H9 (cell line): ENCODE results near the gene COMMD1. TPM values are rescaled to one million over a fixed set of nuclear protein-coding genes. Genes with fewer than 3 reads are reported as not detected.

Experiments
- DNase-seq: peaks from one replicate; pipeline ENCODE4 v3.0.0-alpha.2; 2017
- H2AFZ ChIP-seq: one replicate; pipeline ENCODE4 v1.6.1; 2013; ENCODE audit warnings: mild to moderate bottlenecking, low read length, control low read depth, moderate library complexity
- H2AK5ac ChIP-seq: 2 replicates; pipeline ENCODE4 v1.6.1; 2013; ENCODE audit warnings: low read length, control low read depth, mixed read lengths; ENCODE audit not compliant: insufficient read length
- H2BK120ac ChIP-seq: one replicate; pipeline ENCODE4 v1.6.1; 2013; ENCODE audit warnings: low read depth, mild to moderate bottlenecking, low read length, control low read depth, inconsistent platforms; ENCODE audit not compliant: poor library complexity, severe bottlenecking
- H2BK12ac ChIP-seq: 2 replicates; pipeline ENCODE4 v1.6.1; 2013; ENCODE audit warnings: low read length, control low read depth, mixed read lengths, low read depth; ENCODE audit not compliant: insufficient read length
- H2BK15ac ChIP-seq: 2 replicates; pipeline ENCODE4 v1.6.1; 2013; ENCODE audit warnings: low read depth, low read length, control low read depth
- H2BK20ac ChIP-seq: one replicate; pipeline ENCODE4 v1.6.1; 2013; ENCODE audit warnings: low read depth, mild to moderate bottlenecking, low read length, control low read depth, inconsistent platforms; ENCODE audit not compliant: poor library complexity, severe bottlenecking
- H2BK5ac ChIP-seq: 2 replicates; pipeline ENCODE4 v1.6.1; 2013; ENCODE audit warnings: low read length, control low read depth, mixed read lengths; ENCODE audit not compliant: insufficient read length
- H3K14ac ChIP-seq: 2 replicates; pipeline ENCODE4 v1.6.1; 2013; ENCODE audit warnings: low read length, control low read depth; ENCODE audit not compliant: insufficient read depth
- H3K18ac ChIP-seq: 2 replicates; pipeline ENCODE4 v1.6.1; 2013; ENCODE audit warnings: low read depth, mild to moderate bottlenecking, mixed read lengths, low read length, control low read depth; ENCODE audit not compliant: insufficient read length
- H3K23ac ChIP-seq: 2 replicates; pipeline ENCODE4 v1.6.1; 2013; ENCODE audit warnings: low read length, control low read depth, mixed read lengths, low read depth; ENCODE audit not compliant: insufficient read length
- H3K23me2 ChIP-seq: 2 replicates; pipeline ENCODE4 v1.6.1; 2013; ENCODE audit warnings: low read depth, mild to moderate bottlenecking, mixed read lengths, low read length, control low read depth; ENCODE audit not compliant: insufficient read length, poor library complexity, severe bottlenecking
- H3K27ac ChIP-seq: 2 replicates; pipeline ENCODE4 v1.5.1; 2013; ENCODE audit warnings: low read length, control low read depth, mixed read lengths, low read depth; ENCODE audit not compliant: insufficient read length
- H3K27me3 ChIP-seq: 2 replicates; pipeline ENCODE4 v1.6.1; 2013; ENCODE audit warnings: low read length, control low read depth, inconsistent platforms; ENCODE audit not compliant: insufficient read depth
- H3K4ac ChIP-seq: 2 replicates; pipeline ENCODE4 v1.6.1; 2013; ENCODE audit warnings: low read depth, mild to moderate bottlenecking, control low read depth, inconsistent platforms, low read length, moderate library complexity
- H3K4me1 ChIP-seq: 2 replicates; pipeline ENCODE4 v1.6.1; 2013; ENCODE audit warnings: low read length, control low read depth, inconsistent platforms; ENCODE audit not compliant: insufficient read depth
- H3K4me2 ChIP-seq: 2 replicates; pipeline ENCODE4 v1.6.1; 2013; ENCODE audit warnings: low read length, control low read depth, mixed read lengths; ENCODE audit not compliant: insufficient read length, insufficient read depth
- H3K56ac ChIP-seq: 2 replicates; pipeline ENCODE4 v1.6.1; 2013; ENCODE audit warnings: low read depth, mild to moderate bottlenecking, mixed read lengths, low read length, control low read depth; ENCODE audit not compliant: insufficient read length
- H3K79me1 ChIP-seq: 2 replicates; pipeline ENCODE4 v1.6.1; 2013; ENCODE audit warnings: low read depth, mild to moderate bottlenecking, moderate library complexity, low read length, control low read depth, inconsistent platforms; ENCODE audit not compliant: insufficient read depth, poor library complexity, severe bottlenecking
- H3K79me2 ChIP-seq: 2 replicates; pipeline ENCODE4 v1.6.1; 2013; ENCODE audit warnings: low read length, control low read depth, inconsistent platforms; ENCODE audit not compliant: insufficient read depth
- H3K9ac ChIP-seq: 2 replicates; pipeline ENCODE4 v1.6.1; 2013; ENCODE audit warnings: low read length, control low read depth, mixed read lengths; ENCODE audit not compliant: insufficient read length; ENCODE audit errors: extremely low read depth
- H3K9me3 ChIP-seq: one replicate; pipeline ENCODE4 v1.6.1; 2013; ENCODE audit warnings: low read depth, low read length, inconsistent platforms; ENCODE audit not compliant: control insufficient read depth
- H3T11ph ChIP-seq: one replicate; pipeline ENCODE4 v1.6.1; 2013; ENCODE audit warnings: mild to moderate bottlenecking, low read length, control low read depth, inconsistent platforms
- H4K20me1 ChIP-seq: one replicate; pipeline ENCODE4 v1.6.1; 2013; ENCODE audit not compliant: control insufficient read depth, insufficient read length, insufficient read depth
- H4K5ac ChIP-seq: 2 replicates; pipeline ENCODE4 v1.6.1; 2013; ENCODE audit warnings: low read depth, mild to moderate bottlenecking, mixed read lengths, low read length, control low read depth; ENCODE audit not compliant: insufficient read length
- H4K8ac ChIP-seq: replicated peaks from 2 replicates; pipeline ENCODE4 v1.6.1; 2013; ENCODE audit warnings: low read length, control low read depth, mixed read lengths, low read depth; ENCODE audit not compliant: insufficient read length
- H4K91ac ChIP-seq: 2 replicates; pipeline ENCODE4 v1.6.1; 2013; ENCODE audit warnings: low read depth, mild to moderate bottlenecking, moderate library complexity, mixed read lengths, low read length, control low read depth; ENCODE audit not compliant: insufficient read length
- H3K27ac Mint-ChIP-seq, 3 experiments: 2 replicates in 2 of 3; 3 replicates in 1 of 3; pipeline ENCODE4 v1.8.0; 2020 to 2021; ENCODE audit warnings: mixed read lengths in 3 of 3, mild to moderate bottlenecking in 1 of 3, moderate library complexity in 1 of 3
- H3K27me3 Mint-ChIP-seq: 2 replicates; pipeline ENCODE4 v1.8.0; 2021; ENCODE audit warnings: low read depth, mild to moderate bottlenecking, moderate library complexity, mixed read lengths
- H3K36me3 Mint-ChIP-seq, 3 experiments: 2 replicates in 2 of 3; 3 replicates in 1 of 3; pipeline ENCODE4 v1.8.0; 2020 to 2021; ENCODE audit warnings: low read depth in 3 of 3, mixed read lengths in 3 of 3; ENCODE audit not compliant: insufficient read depth in 1 of 3
- H3K4me1 Mint-ChIP-seq, 2 experiments: 2 replicates each; pipeline ENCODE4 v1.8.0; 2020; ENCODE audit warnings: mixed read lengths in 2 of 2
- H3K4me3 Mint-ChIP-seq, 2 experiments: 2 replicates in 1 of 2; 3 replicates in 1 of 2; pipeline ENCODE4 v1.8.0; 2020 to 2021; ENCODE audit warnings: mild to moderate bottlenecking in 2 of 2, mixed read lengths in 2 of 2, moderate library complexity in 1 of 2
- H3K9me3 Mint-ChIP-seq, 2 experiments: 2 replicates in 1 of 2; 3 replicates in 1 of 2; pipeline ENCODE4 v1.8.0; 2020; ENCODE audit warnings: mild to moderate bottlenecking in 2 of 2, mixed read lengths in 2 of 2, moderate library complexity in 1 of 2
- total RNA-seq: library from RNA; stranded (reverse); gene quantifications from 2 replicates; pipeline ENCODE4 v1.2.1, GENCODE V29; 2021
- TF ChIP-seq, protein P1 (sequence below): fragments of 200-600 bp; sonication (generic); conservative IDR thresholded peaks from 3 replicates; pipeline ENCODE4 v1.8.0; 2021; ENCODE audit warnings: antibody characterized with exemption, mild to moderate bottlenecking

Gene COMMD1
- total RNA-seq, 1 experiment from 2014 or later = 31.5 TPM

DNA sequence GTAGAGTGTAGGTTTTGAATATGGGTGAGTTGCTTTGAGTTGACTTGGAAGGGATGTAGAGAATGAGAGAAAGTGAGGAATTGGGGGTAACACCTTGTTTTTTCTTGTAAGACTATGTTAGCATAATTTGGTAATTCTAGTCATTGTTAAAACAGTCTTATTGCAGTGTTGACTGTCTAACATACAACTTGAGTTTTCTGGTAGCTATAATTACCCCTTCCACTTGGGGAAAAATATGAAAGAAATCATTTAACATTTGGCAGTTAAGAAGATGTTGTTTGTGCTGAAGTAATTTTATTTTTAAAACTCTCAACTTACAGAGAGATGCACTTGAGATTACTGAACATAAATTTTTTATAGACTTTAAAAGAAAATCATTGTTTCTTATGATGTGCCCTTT lies 108.2 kb downstream of the COMMD1 start:
- no peaks in the 10 kb centered on the region for H3K9me3 Mint-ChIP-seq
- no peak overlapping the region for H2BK12ac ChIP-seq
- H3K23ac ChIP-seq = no peak overlapping the region
- no peaks in the 10 kb centered on the region for H3K23me2 ChIP-seq
- no peak overlapping the region for H3K9ac ChIP-seq
- H3K4ac ChIP-seq = no peak overlapping the region
- no peak overlapping the region for H3K14ac ChIP-seq
- TF ChIP-seq, protein P1, sequence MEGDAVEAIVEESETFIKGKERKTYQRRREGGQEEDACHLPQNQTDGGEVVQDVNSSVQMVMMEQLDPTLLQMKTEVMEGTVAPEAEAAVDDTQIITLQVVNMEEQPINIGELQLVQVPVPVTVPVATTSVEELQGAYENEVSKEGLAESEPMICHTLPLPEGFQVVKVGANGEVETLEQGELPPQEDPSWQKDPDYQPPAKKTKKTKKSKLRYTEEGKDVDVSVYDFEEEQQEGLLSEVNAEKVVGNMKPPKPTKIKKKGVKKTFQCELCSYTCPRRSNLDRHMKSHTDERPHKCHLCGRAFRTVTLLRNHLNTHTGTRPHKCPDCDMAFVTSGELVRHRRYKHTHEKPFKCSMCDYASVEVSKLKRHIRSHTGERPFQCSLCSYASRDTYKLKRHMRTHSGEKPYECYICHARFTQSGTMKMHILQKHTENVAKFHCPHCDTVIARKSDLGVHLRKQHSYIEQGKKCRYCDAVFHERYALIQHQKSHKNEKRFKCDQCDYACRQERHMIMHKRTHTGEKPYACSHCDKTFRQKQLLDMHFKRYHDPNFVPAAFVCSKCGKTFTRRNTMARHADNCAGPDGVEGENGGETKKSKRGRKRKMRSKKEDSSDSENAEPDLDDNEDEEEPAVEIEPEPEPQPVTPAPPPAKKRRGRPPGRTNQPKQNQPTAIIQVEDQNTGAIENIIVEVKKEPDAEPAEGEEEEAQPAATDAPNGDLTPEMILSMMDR = no peak
- no peak for DNase-seq
- H3K4me2 ChIP-seq = no peak overlapping the region
- no peak overlapping the region for H4K8ac ChIP-seq
- no peaks in the 10 kb centered on the region for H4K20me1 ChIP-seq
- H3K27me3 ChIP-seq = no peaks in the 10 kb centered on the region
- no peak overlapping the region for H3K4me3 Mint-ChIP-seq
- H3K27ac ChIP-seq = no peak overlapping the region
- no peak overlapping the region for H2BK15ac ChIP-seq
- H2BK120ac ChIP-seq = no peak overlapping the region
- H3K56ac ChIP-seq = no peak overlapping the region
- H3K18ac ChIP-seq = no peak overlapping the region
- H2BK20ac ChIP-seq = no peak overlapping the region
- no peaks in the 10 kb centered on the region for H3K79me2 ChIP-seq
- H3K4me1 Mint-ChIP-seq = peaks cover 6 to 8% of the 10 kb centered on the region in 2 experiments; a peak in 3 of 4 replicates
- peak overlapping the region in 1 of 3 experiments; percentile 9; a peak in 1 of 7 replicates for H3K27ac Mint-ChIP-seq
- no peaks in the 10 kb centered on the region for H3K36me3 Mint-ChIP-seq
- H2AK5ac ChIP-seq = no peak overlapping the region
- H3K79me1 ChIP-seq = no peaks in the 10 kb centered on the region
- no peaks in the 10 kb centered on the region for H3K4me1 ChIP-seq
- H2BK5ac ChIP-seq = no peak overlapping the region
- H4K91ac ChIP-seq = no peak overlapping the region
- H2AFZ ChIP-seq = no peak overlapping the region
- H4K5ac ChIP-seq = no peak overlapping the region
- no peak overlapping the region for H3T11ph ChIP-seq
- H3K9me3 ChIP-seq = no peaks in the 10 kb centered on the region
- H3K27me3 Mint-ChIP-seq = no peaks in the 10 kb centered on the region
